Lung (tissue), 12 donors: ENCODE measurements around the gene STX1B. TPM values are rescaled to one million over a fixed set of nuclear protein-coding genes. Genes with fewer than 3 reads are reported as not detected.
A peak's percentile ranks its signal among the peaks of the same experiment; 100 is the strongest.

Experiments
- ATAC-seq: fragments of 200-7000 bp; cut with Tn5 transposase; one replicate; pipeline ENCODE4 v1.9.1; 2020; ENCODE audit warnings: moderate number of reproducible peaks; ENCODE audit not compliant: insufficient read depth, low FRiP score
- DNase-seq, 3 donors: peaks; one replicate each; pipeline ENCODE4 v3.0.0-alpha.2; 2013 to 2017
- H3K27ac ChIP-seq, 2 donors: one replicate each; pipeline ENCODE4 v1.5.1; 2013; ENCODE audit warnings: mild to moderate bottlenecking in 2 of 2, moderate library complexity in 2 of 2, control low read depth in 1 of 2, inconsistent platforms in 1 of 2, low read depth in 1 of 2, low read length in 1 of 2
- H3K27me3 ChIP-seq, 3 donors: one replicate each; pipeline ENCODE4 v1.5.1; 2013; ENCODE audit warnings: low read length in 2 of 3; ENCODE audit not compliant: control insufficient read depth in 3 of 3, insufficient read depth in 3 of 3
- H3K36me3 ChIP-seq, 4 donors: one replicate each; pipeline ENCODE4 v1.5.1; 2013; ENCODE audit warnings: low read length in 4 of 4, mild to moderate bottlenecking in 1 of 4, moderate library complexity in 1 of 4; ENCODE audit not compliant: control insufficient read depth in 4 of 4, insufficient read depth in 4 of 4
- H3K4me1 ChIP-seq, 5 donors: one replicate each; pipeline ENCODE4 v1.5.1; 2013; ENCODE audit warnings: low read length in 5 of 5, mild to moderate bottlenecking in 2 of 5, moderate library complexity in 1 of 5; ENCODE audit not compliant: control insufficient read depth in 5 of 5, insufficient read depth in 5 of 5
- H3K4me3 ChIP-seq: one replicate; pipeline ENCODE4 v1.5.1; 2013; ENCODE audit warnings: mild to moderate bottlenecking, control low read depth, moderate library complexity
- H3K9ac ChIP-seq, 2 donors: one replicate each; pipeline ENCODE4 v1.5.1; 2013; ENCODE audit warnings: low read length in 2 of 2, control low read depth in 1 of 2; ENCODE audit not compliant: insufficient read depth in 1 of 2
- H3K9me3 ChIP-seq, 4 donors: one replicate each; pipeline ENCODE4 v1.5.1; 2013; ENCODE audit warnings: low read length in 3 of 4, mild to moderate bottlenecking in 1 of 4, moderate library complexity in 1 of 4; ENCODE audit not compliant: control insufficient read depth in 4 of 4, insufficient read depth in 3 of 4
- CTCF ChIP-seq: IDR thresholded peaks from 2 replicates; pipeline ENCODE4 v1.5.1; 2012; ENCODE audit warnings: mild to moderate bottlenecking; ENCODE audit errors: control extremely low read depth, extremely low read depth
- WGBS, 2 donors: extraction: QIAGEN DNeasy Blood & Tissue Kit; methylation state at CpG; one replicate each; pipeline ENCODE4 v1.1.7; 2013; 5-methylcytosine and 5-hydroxymethylcytosine counted together
- polyA plus RNA-seq, 2 donors: library from polyadenylated mRNA; stranded (reverse); fragments of 200-250 nt; gene quantifications; one replicate each; pipeline ENCODE4 v1.2.1, GENCODE V29; 2013
- total RNA-seq, 2 donors: library from RNA; depleted of rRNA in 1 of 2; stranded (reverse); fragments of >200 nt in 1 of 2; gene quantifications; one replicate each; pipeline ENCODE4 v1.2.1, GENCODE V29; 2014 to 2021
- donor health status: control.
- donor health status: control.
- donor health status: Bipolar disorder and iron deficiency.
- donor health status: healthy.
- donor health status: DM: yes; HTN: yes; CAD: no.

The STX1B gene
- total and polyA plus RNA-seq, 4 donors: 0.17 to 0.64 (median 0.41) TPM

- peaks cover 0 to 27% (median 13%) of the 10 kb centered on the region in 5 donors for H3K4me1 ChIP-seq
- 84 to 86% methylated on average over 3 of the region's 3 CpGs for WGBS, 2 donors
- peak overlapping the region; percentile 61 to 67 for H3K9ac ChIP-seq
- H3K27me3 ChIP-seq: no peaks in the 10 kb centered on the region
- H3K36me3 ChIP-seq: peaks cover 0 to 21% (median 8%) of the 10 kb centered on the region in 4 donors
- no peak for DNase-seq
- no peak for ATAC-seq
- H3K4me3 ChIP-seq: no peak overlapping the region
- H3K27ac ChIP-seq: peak overlapping the region in 1 of 2 donors; percentile 77
- no peak for TF ChIP-seq CTCF
- H3K9me3 ChIP-seq: no peaks in the 10 kb centered on the region
Measured at GRCh38 chr16:30947541-30947858, 62.9 kb downstream of the STX1B start.

- peaks cover 0 to 22% (median 11%) of the 10 kb centered on the region in 4 donors for H3K36me3 ChIP-seq
- no peak for DNase-seq
- peak overlapping the region in 1 of 2 donors; percentile 46 for H3K27ac ChIP-seq
- no peak for TF ChIP-seq CTCF
- H3K4me1 ChIP-seq: peaks cover 0 to 27% (median 15%) of the 10 kb centered on the region in 5 donors
- H3K9me3 ChIP-seq: no peaks in the 10 kb centered on the region
- 93 to 95% methylated on average over 38 of the region's 38 CpGs for WGBS, 2 donors
- ATAC-seq: no peak
- no peak overlapping the region for H3K9ac ChIP-seq
- H3K4me3 ChIP-seq: no peak overlapping the region
- no peaks in the 10 kb centered on the region for H3K27me3 ChIP-seq
Measured at GRCh38 chr16:30946671-30947540, 63.5 kb downstream of the STX1B start.

GRCh38 chr16:30944352-30944751 lies 66.1 kb downstream of the STX1B start:
- no peak overlapping the region for H3K9ac ChIP-seq
- H3K9me3 ChIP-seq: no peaks in the 10 kb centered on the region
- no peaks in the 10 kb centered on the region for H3K27me3 ChIP-seq
- H3K4me3 ChIP-seq: no peak overlapping the region
- H3K27ac ChIP-seq: no peak overlapping the region
- no peak for TF ChIP-seq CTCF
- peaks cover 0 to 20% (median 18%) of the 10 kb centered on the region in 4 donors for H3K36me3 ChIP-seq
- peaks cover 0 to 6% (median 0%) of the 10 kb centered on the region in 5 donors for H3K4me1 ChIP-seq
- no peak for DNase-seq
- no peak for ATAC-seq
